GM19463 (cell line): Measurements from ENCODE around the gene OSBPL9.
"Not testable (repeated sequence)": the region's sequence is repeated elsewhere in the genome, so short reads cannot be mapped to it uniquely, and the experiment has no call there.

ENCODE experiments used
- ATAC-seq: cut with Tn5 transposase; IDR thresholded peaks from one replicate; pipeline ENCODE4 v1.9.1; 2021; ENCODE audit warnings: mild to moderate bottlenecking, moderate library complexity; ENCODE audit not compliant: unreplicated experiment

The OSBPL9 gene

DNA sequence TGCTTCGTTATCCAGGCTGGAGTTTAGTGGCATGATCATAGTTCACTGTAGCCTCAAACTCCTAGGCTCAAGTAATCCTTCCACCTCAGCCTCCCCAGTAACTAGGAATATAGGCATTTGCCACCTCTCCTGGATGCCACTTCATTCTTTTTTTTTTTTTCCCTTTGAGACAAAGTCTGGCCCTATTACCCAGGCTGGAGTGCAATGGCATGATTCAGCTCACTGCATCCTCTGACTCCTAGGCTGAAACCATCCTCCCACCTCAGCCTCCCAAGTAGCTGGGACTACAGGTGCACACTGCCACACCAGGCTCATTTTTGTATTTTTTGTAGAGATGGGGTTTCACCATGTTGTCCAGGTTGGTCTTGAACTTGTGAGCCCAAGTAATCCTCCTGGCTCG is 19.3 kb downstream of the OSBPL9 start:
- ATAC-seq: no peak

- no peak for ATAC-seq
Measured at GRCh38 chr1:51636764-51637522, 20.1 kb downstream of the OSBPL9 start.

- no peak for ATAC-seq
Measured at GRCh38 chr1:51638350-51638749, 21.5 kb downstream of the OSBPL9 start.

DNA sequence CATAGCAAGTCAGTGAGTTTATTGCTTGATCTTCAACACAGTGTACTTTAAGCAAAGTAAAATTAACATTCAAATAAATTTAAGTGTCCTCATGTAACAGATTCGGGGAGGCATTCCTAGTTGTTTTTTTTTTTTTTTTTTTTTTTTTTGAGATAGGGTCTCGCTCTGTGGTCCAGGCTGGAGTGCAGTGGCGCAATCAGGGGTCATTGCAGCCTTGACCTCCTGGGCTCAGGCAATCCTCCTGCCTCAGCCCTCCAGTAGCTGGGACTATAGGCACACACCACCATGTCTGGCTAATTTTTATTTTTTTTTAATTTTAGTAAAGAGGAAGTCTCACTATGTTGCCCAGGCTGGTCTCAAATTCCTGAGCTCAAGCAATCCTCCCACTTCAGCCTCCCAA is 22.8 kb downstream of the OSBPL9 start:
- ATAC-seq: no peak

DNA sequence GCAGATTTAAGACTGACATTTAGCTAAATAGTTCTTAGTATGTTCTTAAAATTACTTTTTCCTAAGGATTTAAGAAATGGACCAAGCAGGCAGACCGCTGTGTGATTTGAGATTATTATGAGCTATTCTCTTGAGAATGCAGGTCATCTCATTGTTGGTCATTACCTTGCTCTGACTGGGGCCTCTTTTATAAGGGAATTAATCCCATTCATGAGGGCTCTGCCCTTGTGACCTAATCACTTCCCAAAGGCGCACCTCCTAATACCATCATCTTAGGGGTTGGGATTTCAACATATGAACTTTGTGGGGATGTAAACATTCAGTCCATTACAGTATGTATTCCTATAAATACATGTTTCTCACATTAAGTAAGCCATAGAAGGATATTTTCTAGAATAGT is 24.2 kb downstream of the OSBPL9 start:
- ATAC-seq: no peak

- ATAC-seq: no peak
Measured at GRCh38 chr1:51642739-51643142, 25.8 kb downstream of the OSBPL9 start.

DNA sequence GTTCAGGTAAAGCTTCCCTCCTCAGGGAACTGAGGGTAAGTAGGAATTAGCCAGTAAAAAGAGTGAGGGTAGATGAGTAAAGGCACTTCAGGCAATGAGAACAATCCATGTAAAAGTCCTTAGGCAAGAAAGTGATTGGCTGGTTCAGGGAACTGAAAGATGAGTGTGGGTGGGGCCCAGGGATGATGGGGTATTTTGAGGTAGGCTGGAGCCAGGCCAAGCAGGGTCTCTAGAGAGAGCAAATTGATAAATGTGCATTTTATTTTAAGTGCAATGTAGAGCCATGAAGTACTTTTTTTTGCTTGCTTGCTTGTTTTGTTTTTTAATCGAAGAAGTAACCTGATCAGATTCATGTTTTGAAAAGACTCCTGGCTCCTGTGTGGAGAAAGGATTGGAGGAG is 26.5 kb downstream of the OSBPL9 start:
- ATAC-seq: no peak

DNA sequence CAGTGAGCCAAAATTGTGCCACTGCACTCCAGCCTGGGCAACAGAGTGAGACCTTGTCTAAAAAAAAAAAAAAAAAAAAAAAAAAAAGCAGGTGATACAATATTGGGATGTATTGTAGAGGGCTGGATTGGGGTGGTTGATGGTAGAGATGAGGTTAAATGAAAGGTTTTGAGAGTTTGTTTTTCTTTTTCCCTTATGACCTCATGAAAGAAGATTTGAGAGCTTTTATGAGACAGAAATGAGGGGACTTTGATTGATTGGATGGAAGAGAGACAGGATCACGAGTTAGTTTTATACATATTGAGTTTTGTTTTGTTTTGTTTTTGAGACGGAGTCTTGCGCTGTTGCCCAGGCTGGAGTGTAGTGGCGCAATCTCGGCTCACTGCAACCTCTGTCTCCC is 27.1 kb downstream of the OSBPL9 start:
- no peak for ATAC-seq

DNA sequence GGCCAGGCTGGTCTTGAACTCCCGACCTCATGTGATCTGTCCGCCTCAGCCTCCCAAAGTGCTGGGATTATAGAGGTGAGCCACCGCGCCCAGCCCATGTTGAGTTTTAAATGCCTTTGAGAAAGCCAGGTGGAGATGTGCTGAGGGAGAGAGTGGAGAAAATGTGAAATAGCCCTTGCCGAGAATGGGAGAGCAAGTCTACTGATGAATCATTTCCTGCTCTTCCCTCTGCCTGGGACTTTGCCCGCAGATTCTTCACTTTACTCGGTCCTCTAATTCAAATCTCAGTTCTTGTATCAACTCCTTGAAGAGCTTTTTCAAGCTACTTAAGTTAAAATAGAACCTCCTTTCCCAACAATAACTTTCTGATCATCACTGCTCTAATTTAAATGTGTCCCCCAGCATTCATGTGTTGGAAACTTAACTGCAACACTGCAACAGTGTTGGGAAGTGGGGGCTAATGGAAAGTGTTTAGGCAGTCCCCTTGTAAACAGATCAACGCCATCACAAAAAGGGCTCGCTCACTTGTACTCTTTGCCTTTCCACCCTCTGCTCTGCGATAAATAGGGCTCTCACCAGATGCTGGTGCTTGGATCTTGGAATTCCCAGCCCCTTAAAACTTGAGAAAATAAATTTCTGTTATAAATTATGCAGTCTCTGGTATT is 27.8 kb downstream of the OSBPL9 start:
- ATAC-seq: no peak

- ATAC-seq: not testable (repeated sequence)
Measured at GRCh38 chr1:51646592-51646991, 29.7 kb downstream of the OSBPL9 start.

DNA sequence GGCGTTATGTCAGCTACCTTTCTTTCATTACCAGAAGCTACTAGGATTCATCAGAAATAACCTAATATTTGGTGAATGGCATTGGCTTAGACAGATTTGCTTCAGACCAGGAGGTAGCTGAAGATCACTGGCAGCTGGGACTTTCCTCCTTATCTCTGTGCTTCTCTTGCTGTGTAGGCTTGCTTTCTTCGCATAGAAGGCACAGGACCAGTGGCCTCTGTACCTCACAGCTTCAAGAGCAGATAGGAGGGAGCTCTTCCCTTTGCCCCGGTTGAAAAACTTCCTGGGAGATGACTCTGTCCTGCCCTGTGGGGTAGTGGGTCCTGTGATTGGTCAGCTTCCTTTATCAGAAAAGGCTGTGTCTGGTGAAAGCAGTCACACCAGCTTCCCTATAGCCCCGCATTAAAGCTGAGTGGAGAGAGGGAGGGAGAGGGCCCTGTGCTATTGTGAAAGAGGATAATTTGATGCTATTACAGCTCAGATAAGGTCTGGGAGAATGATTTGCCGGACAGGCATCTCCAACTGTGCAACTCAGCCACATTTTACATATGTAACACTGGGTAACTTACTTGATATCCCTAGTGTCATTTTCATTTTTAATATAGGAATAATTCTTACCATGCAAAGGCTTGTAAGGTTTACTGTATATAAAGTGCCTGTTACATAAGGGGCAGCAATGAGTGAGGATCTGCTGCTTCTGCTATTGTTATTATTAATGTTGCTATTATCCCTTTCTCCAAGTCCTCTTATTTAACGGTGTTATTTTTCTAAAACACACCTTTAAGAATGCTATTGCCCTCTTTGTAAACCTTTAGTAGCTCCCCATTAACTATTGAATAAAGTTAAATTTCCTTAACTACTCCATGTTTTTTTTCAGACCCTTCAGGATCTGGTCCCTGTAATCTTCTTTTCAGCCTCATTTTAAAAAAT is 31.6 kb downstream of the OSBPL9 start:
- ATAC-seq: no peak

DNA sequence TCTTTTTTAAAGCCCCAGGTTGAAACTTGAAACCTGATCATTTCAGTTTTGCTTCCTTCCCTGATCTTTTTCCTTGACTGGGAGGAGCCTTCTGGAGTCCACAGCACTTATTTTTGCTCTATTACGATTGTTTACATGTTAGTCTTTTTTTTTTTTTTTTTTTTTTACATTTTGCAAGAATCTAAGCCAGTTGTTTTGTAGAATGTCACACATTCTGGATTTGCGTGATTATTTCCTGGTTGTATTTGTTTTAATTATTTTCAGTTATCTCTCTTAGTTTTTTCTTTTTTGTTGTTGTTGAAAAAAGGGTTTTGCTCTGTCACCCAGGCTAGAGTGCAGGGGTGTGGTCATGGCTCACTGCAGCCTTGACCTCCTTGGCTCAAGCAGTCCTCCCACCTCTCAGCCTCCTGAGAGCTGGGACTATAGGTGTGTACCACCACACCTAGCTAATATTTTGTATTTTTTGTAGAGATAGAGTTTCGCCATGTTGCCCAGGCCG is 32.8 kb downstream of the OSBPL9 start:
- no peak for ATAC-seq

DNA sequence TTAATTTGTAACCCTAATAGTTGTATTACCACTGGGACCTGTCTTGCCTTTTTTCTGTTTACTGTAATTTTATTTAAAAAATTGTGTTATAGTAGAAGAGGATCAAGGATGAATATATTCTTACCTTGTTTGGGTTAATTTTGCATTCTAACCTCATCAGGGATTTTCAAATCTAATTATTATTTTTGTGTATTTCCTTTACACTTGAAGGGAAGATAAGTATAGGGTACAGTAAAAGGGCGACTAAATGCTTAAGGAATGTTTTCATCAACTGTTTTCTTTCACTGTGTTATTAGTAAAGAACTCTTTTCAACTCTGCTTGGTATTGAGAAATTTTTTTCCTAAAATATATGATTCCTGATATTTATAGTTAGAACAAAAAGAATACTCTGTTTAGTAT is 33.3 kb downstream of the OSBPL9 start:
- no peak for ATAC-seq

DNA sequence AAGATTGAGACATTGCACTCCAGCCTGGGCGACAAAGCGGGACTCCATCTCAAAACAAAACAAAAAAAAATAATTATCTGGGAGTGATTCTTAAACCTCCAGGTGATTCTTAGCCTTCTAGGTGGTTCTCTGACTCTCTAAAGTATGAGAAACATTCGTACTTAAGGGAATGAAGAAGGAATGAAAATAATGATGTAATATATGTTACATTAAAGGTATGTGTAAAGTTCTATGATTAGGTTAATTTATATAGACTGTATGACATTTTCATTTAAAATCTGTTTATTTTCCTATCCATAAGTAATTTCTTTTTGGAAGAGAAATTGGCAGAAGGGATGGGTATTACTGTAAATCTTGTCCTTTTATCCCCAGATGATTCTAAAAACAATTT is 34.7 kb downstream of the OSBPL9 start:
- no peak for ATAC-seq

DNA sequence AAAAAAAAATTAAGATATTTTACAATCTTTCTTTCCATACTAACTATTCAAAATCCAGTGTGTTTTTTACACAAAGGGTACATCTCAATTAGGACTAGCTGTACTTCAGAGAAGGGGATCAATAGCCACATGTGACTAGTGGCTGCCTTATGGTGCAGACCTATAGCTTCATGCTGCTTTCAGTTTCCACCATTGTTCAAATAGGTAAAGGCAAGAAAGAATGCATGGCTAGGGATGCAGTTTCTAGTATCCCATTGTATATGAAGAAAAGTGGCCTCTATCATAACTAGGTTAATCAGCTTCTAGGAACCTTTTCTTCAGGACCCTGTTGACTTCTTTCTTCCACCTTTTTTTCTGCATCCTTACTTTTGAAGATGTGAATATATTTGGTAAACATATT is 35.7 kb downstream of the OSBPL9 start:
- ATAC-seq: no peak

DNA sequence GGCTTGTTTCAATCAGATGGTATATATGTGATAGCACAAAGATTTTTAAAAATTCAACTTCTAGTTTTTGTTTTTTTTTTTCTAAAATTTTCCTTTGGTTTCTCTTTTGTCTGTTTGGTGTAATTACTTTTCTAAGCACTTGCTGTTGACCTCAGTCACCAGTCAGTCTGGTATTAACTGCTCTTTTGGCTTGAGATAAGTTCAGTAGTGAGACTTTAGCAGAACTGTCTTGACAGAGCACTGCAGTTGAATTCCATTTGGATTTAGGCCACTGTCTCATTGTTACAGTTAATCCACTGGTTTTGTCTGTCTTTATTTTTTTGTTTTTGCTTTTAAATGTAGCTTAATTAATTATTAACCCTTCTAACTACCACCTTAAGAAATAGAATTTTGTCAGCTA is 36.2 kb downstream of the OSBPL9 start:
- no peak for ATAC-seq

- ATAC-seq: no peak
Measured at GRCh38 chr1:51654000-51654399, 37.1 kb downstream of the OSBPL9 start.

- no peak for ATAC-seq
Measured at GRCh38 chr1:51656374-51656773, 39.5 kb downstream of the OSBPL9 start.

- ATAC-seq: no peak
Measured at GRCh38 chr1:51660580-51660979, 43.7 kb downstream of the OSBPL9 start.

- ATAC-seq: no peak
Measured at GRCh38 chr1:51661081-51661518, 44.2 kb downstream of the OSBPL9 start.

- ATAC-seq: no peak
Measured at GRCh38 chr1:51663105-51663504, 46.2 kb downstream of the OSBPL9 start.
